IMR-90 (cell line): ENCODE measurements around the gene PRKN. TPM values are rescaled to one million over a fixed set of nuclear protein-coding genes. Genes with fewer than 3 reads are reported as not detected.

ENCODE experiments used
- ATAC-seq: fragments of 200-7000 bp; cut with Tn5 transposase; 2 replicates; pipeline ENCODE4 v1.9.1; 2020; ENCODE audit warnings: low read depth, mild to moderate bottlenecking, moderate library complexity
- BruUV-seq: library from RNA; stranded (reverse); fragments of 400-500 nt; replicated peaks from 2 replicates; lab custom pipeline; 2021; lab: Mats Ljungman, UMichigan
- CTCF ChIA-PET: fragments of 300-600 bp; formaldehyde crosslinking; extraction: SDS; loops from one replicate; lab custom pipeline; 2021; ENCODE audit warnings: antibody characterized with exemption; lab: Yijun Ruan, JAX
- POLR2A ChIA-PET: fragments of 300-600 bp; sonication (Branson Sonifier 250); formaldehyde crosslinking; loops from one replicate; lab custom pipeline; 2022; ENCODE audit warnings: antibody characterized with exemption; ENCODE audit not compliant: unreplicated experiment; lab: Charles Lee
- DNase-seq: peaks from one replicate; pipeline ENCODE4 v3.0.0; 2013
- H2AFZ ChIP-seq: replicated peaks from 2 replicates; pipeline ENCODE3; 2013; ENCODE audit warnings: low read length, mild to moderate bottlenecking; ENCODE audit not compliant: poor library complexity
- H2AK5ac ChIP-seq: 2 replicates; pipeline ENCODE4 v1.6.1; 2013; ENCODE audit warnings: low read depth, low read length, inconsistent platforms
- H2AK9ac ChIP-seq: replicated peaks from 2 replicates; pipeline ENCODE3; 2013; ENCODE audit warnings: mild to moderate bottlenecking, low read depth, low read length, moderate library complexity; ENCODE audit not compliant: poor library complexity
- H2BK120ac ChIP-seq: 2 replicates; pipeline ENCODE4 v1.6.1; 2013; ENCODE audit warnings: low read depth, low read length, inconsistent platforms
- H2BK15ac ChIP-seq: 3 replicates; pipeline ENCODE4 v1.6.1; 2013; ENCODE audit warnings: low read depth, low read length, inconsistent platforms
- H2BK20ac ChIP-seq: 2 replicates; pipeline ENCODE4 v1.6.1; 2013; ENCODE audit warnings: low read depth, mild to moderate bottlenecking, inconsistent platforms, low read length, moderate library complexity
- H2BK5ac ChIP-seq: 2 replicates; pipeline ENCODE4 v1.6.1; 2013; ENCODE audit warnings: mild to moderate bottlenecking, low read depth, low read length, inconsistent platforms; ENCODE audit not compliant: poor library complexity, severe bottlenecking
- H3K14ac ChIP-seq: replicated peaks from 2 replicates; pipeline ENCODE4 v1.6.1; 2013; ENCODE audit warnings: low read depth, low read length, inconsistent platforms
- H3K18ac ChIP-seq: 2 replicates; pipeline ENCODE4 v1.6.1; 2013; ENCODE audit warnings: low read depth, low read length, control low read depth
- H3K23ac ChIP-seq: 2 replicates; pipeline ENCODE4 v1.6.1; 2013; ENCODE audit warnings: low read depth, low read length, inconsistent platforms
- H3K27ac ChIP-seq: 2 replicates; pipeline ENCODE4 v1.5.1; 2013; ENCODE audit warnings: mild to moderate bottlenecking, control low read depth, low read length; ENCODE audit not compliant: insufficient read depth
- H3K27me3 ChIP-seq: 2 replicates; pipeline ENCODE4 v1.6.1; 2013; ENCODE audit warnings: low read length; ENCODE audit not compliant: control insufficient read depth, insufficient read depth
- H3K36me3 ChIP-seq: 2 replicates; pipeline ENCODE4 v1.6.1; 2013; ENCODE audit warnings: low read length, mixed read lengths; ENCODE audit not compliant: control insufficient read depth, insufficient read depth
- H3K4ac ChIP-seq: 2 replicates; pipeline ENCODE4 v1.6.1; 2013; ENCODE audit warnings: low read depth, low read length, inconsistent platforms
- H3K4me1 ChIP-seq: 2 replicates; pipeline ENCODE4 v1.6.1; 2013; ENCODE audit warnings: low read length, mixed read lengths; ENCODE audit not compliant: control insufficient read depth, insufficient read depth
- H3K4me2 ChIP-seq: 2 replicates; pipeline ENCODE4 v1.6.1; 2013; ENCODE audit warnings: low read depth, mild to moderate bottlenecking, control low read depth, low read length, moderate library complexity
- H3K4me3 ChIP-seq: 2 replicates; pipeline ENCODE4 v1.5.1; 2013; ENCODE audit warnings: low read depth, mild to moderate bottlenecking, control low read depth, low read length, moderate library complexity; ENCODE audit not compliant: insufficient read depth
- H3K56ac ChIP-seq: 2 replicates; pipeline ENCODE4 v1.6.1; 2013; ENCODE audit warnings: low read length, inconsistent platforms; ENCODE audit not compliant: insufficient read depth; ENCODE audit errors: extremely low read depth
- H3K79me1 ChIP-seq, 2 experiments: 2 replicates each; pipeline ENCODE4 v1.6.1; 2013; ENCODE audit warnings: low read length in 2 of 2, inconsistent platforms in 1 of 2, low read depth in 1 of 2
- H3K9ac ChIP-seq: 2 replicates; pipeline ENCODE4 v1.6.1; 2013; ENCODE audit warnings: low read depth, low read length, control low read depth
- H3K9me1 ChIP-seq: 2 replicates; pipeline ENCODE4 v1.6.1; 2013; ENCODE audit warnings: low read length, inconsistent platforms; ENCODE audit not compliant: insufficient read depth
- H3K9me3 ChIP-seq: 2 replicates; pipeline ENCODE4 v1.6.1; 2013; ENCODE audit warnings: low read length; ENCODE audit not compliant: control insufficient read depth, insufficient read depth
- H4K20me1 ChIP-seq: 2 replicates; pipeline ENCODE4 v1.6.1; 2013; ENCODE audit warnings: low read length, inconsistent platforms; ENCODE audit not compliant: insufficient read depth
- H4K5ac ChIP-seq: 2 replicates; pipeline ENCODE4 v1.6.1; 2013; ENCODE audit warnings: mild to moderate bottlenecking, low read depth, low read length, control low read depth
- H4K8ac ChIP-seq, 2 experiments: 2 replicates each; pipeline ENCODE4 v1.6.1; 2013; ENCODE audit warnings: low read depth in 2 of 2, low read length in 2 of 2, control low read depth in 1 of 2, inconsistent platforms in 1 of 2
- H4K91ac ChIP-seq: 2 replicates; pipeline ENCODE4 v1.6.1; 2013; ENCODE audit warnings: low read depth, low read length, inconsistent platforms; ENCODE audit not compliant: insufficient read depth
- CEBPB ChIP-seq: IDR thresholded peaks from 2 replicates; pipeline ENCODE4 v1.6.1; 2012; ENCODE audit warnings: low read depth, low read length, improper control_type of control experiment
- CHD1 ChIP-seq: IDR thresholded peaks from 2 replicates; pipeline ENCODE4 v1.6.1; 2012; ENCODE audit warnings: low read depth, low read length, improper control_type of control experiment
- CTCF ChIP-seq: conservative IDR thresholded peaks from 2 replicates; pipeline ENCODE4 v1.5.1; 2012; ENCODE audit warnings: mild to moderate bottlenecking, low read depth, low read length, improper control_type of control experiment
- ELK1 ChIP-seq: fragments of 150-350 bp; IDR thresholded peaks from 2 replicates; pipeline ENCODE4 v1.6.1; 2016; ENCODE audit warnings: low read depth, mild to moderate bottlenecking, low read length, moderate library complexity, borderline replicate concordance
- FOS ChIP-seq: fragments of 150-350 bp; IDR thresholded peaks from 2 replicates; pipeline ENCODE4 v1.6.1; 2016; ENCODE audit warnings: low read depth, low read length
- MAZ ChIP-seq: IDR thresholded peaks from 2 replicates; pipeline ENCODE4 v1.6.1; 2012; ENCODE audit warnings: low read depth, mild to moderate bottlenecking, low read length, improper control_type of control experiment, moderate library complexity, borderline replicate concordance
- MXI1 ChIP-seq: IDR thresholded peaks from 2 replicates; pipeline ENCODE4 v1.6.1; 2012; ENCODE audit warnings: low read depth, mild to moderate bottlenecking, low read length, moderate library complexity, borderline replicate concordance
- RAD21 ChIP-seq: IDR thresholded peaks from 2 replicates; pipeline ENCODE4 v1.6.1; 2012; ENCODE audit warnings: low read length, improper control_type of control experiment
- SMC3 ChIP-seq: fragments of 150-350 bp; IDR thresholded peaks from 2 replicates; pipeline ENCODE4 v1.6.1; 2016; ENCODE audit warnings: low read depth, mild to moderate bottlenecking, antibody characterized with exemption, low read length, moderate library complexity
- USF2 ChIP-seq: fragments of 150-350 bp; IDR thresholded peaks from 2 replicates; pipeline ENCODE4 v1.6.1; 2017; ENCODE audit warnings: mild to moderate bottlenecking, antibody characterized with exemption, low read length, low read depth
- WGBS, 2 experiments: methylation state at CpG; one replicate each; pipeline versions ENCODE4 v1.1.5 to v1.1.7; 2013; ENCODE audit warnings: missing lambda C conversion rate in 2 of 2; ENCODE audit not compliant: insufficient read length in 1 of 2; ENCODE audit errors: extremely low coverage in 2 of 2; 5-methylcytosine and 5-hydroxymethylcytosine counted together
- dilution Hi-C: fragments of 300-500 bp; cut with HindIII; formaldehyde crosslinking; loops from one replicate; pipeline ENCODE4 v1.14.3; 2018; ENCODE audit warnings: low sequenced_read_pairs; ENCODE audit not compliant: unreplicated experiment
- in situ Hi-C: fragments of 300-500 bp; cut with MboI; formaldehyde crosslinking; loops from 3 replicates; pipeline ENCODE4 v1.14.3; 2019; ENCODE audit warnings: low sequenced_read_pairs, inconsistent platforms, mixed read lengths
- intact Hi-C: fragments of 100-400 bp; cut with micrococcal nuclease; formaldehyde crosslinking; loops from 2 replicates; pipeline ENCODE4 v1.10.0; 2022
- polyA plus RNA-seq, 3 experiments: library from polyadenylated mRNA; depleted of rRNA; stranded (reverse); fragments of >200 nt; gene quantifications; 2 replicates each; pipeline ENCODE4 v1.2.3, GENCODE V29; 2012; ENCODE audit warnings: low replicate concordance in 1 of 3
- total RNA-seq: library from RNA; depleted of rRNA; stranded (reverse); fragments of >200 nt; gene quantifications from 2 replicates; pipeline ENCODE4 v1.2.3, GENCODE V29; 2012

PRKN gene
- total and polyA plus RNA-seq, 2 of the 4 experiments (the other 2 are of a cell fraction) = 0.15 to 0.18 TPM

GRCh38 chr6:161487217-161487531, 1240.4 kb downstream of the PRKN start:
- dilution Hi-C loops (no loop called here), intact Hi-C loops (no loop called here), in situ Hi-C loops (no loop called here)
- DNase-seq (no peak), ATAC-seq (no peak)
- Histone ChIP-seq H3K27me3 (no peaks in the 10 kb centered on the region), H2AK5ac (no peak overlapping the region), H2BK120ac (no peak overlapping the region), H4K8ac (no peak overlapping the region), H4K20me1 (no peaks in the 10 kb centered on the region), H3K79me1 (no peaks in the 10 kb centered on the region), H2BK20ac (no peak overlapping the region), H3K9me1 (no peaks in the 10 kb centered on the region), H3K9me3 (peaks cover 6% of the 10 kb centered on the region), H3K23ac (no peak overlapping the region), H3K4me1 (no peaks in the 10 kb centered on the region), H3K27ac (no peak overlapping the region), H4K5ac (no peak overlapping the region), H4K91ac (no peak overlapping the region), H3K4me3 (no peak overlapping the region), H3K36me3 (no peaks in the 10 kb centered on the region), H2BK5ac (no peak overlapping the region), H3K4ac (no peak overlapping the region), H2BK15ac (no peak overlapping the region), H3K18ac (no peak overlapping the region), H2AFZ (no peak overlapping the region), H3K9ac (no peak overlapping the region), H3K14ac (no peak overlapping the region), H3K56ac (no peak overlapping the region), H2AK9ac (no peak overlapping the region), H3K4me2 (no peak overlapping the region)
- WGBS, 2 experiments = no CpG with 5 or more reads among the region's 1 CpG
- ChIA-PET CTCF (no interaction called here), POLR2A (no interaction called here)
- no TSS peak for BruUV-seq
- no peak for TF ChIP-seq RAD21
- no peak for TF ChIP-seq CHD1
- no peak for TF ChIP-seq MXI1
- no peak for TF ChIP-seq CTCF
- TF ChIP-seq ELK1 = no peak
- no peak for TF ChIP-seq MAZ
- TF ChIP-seq FOS = no peak
- no peak for TF ChIP-seq CEBPB
- no peak for TF ChIP-seq USF2
- no peak for TF ChIP-seq SMC3
